Ishikawa (cell line): Measurements from ENCODE around the gene TTC9B.

Source experiments
- CEBPB ChIP-seq: IDR thresholded peaks from 2 replicates; pipeline ENCODE4 v1.6.1; 2012
- CREB1 ChIP-seq: IDR thresholded peaks from 2 replicates; pipeline ENCODE4 v1.6.1; 2012; ENCODE audit warnings: low read depth
- EGR1 ChIP-seq: IDR thresholded peaks from 2 replicates; pipeline ENCODE4 v1.6.1; 2012
- EP300 ChIP-seq: IDR thresholded peaks from 2 replicates; pipeline ENCODE4 v1.6.1; 2012; ENCODE audit warnings: borderline replicate concordance
- FOXM1 ChIP-seq: IDR thresholded peaks from 2 replicates; pipeline ENCODE4 v1.6.1; 2012; ENCODE audit warnings: low read depth, borderline replicate concordance
- MAX ChIP-seq: IDR thresholded peaks from 2 replicates; pipeline ENCODE4 v1.6.1; 2012
- NFIC ChIP-seq: IDR thresholded peaks from 2 replicates; pipeline ENCODE4 v1.6.1; 2012
- RAD21 ChIP-seq: IDR thresholded peaks from 2 replicates; pipeline ENCODE4 v1.6.1; 2012; ENCODE audit warnings: low read depth
- REST ChIP-seq: IDR thresholded peaks from 2 replicates; pipeline ENCODE4 v1.6.1; 2012; ENCODE audit warnings: low read depth, mild to moderate bottlenecking
- TAF1 ChIP-seq: IDR thresholded peaks from 2 replicates; pipeline ENCODE4 v1.6.1; 2012; ENCODE audit warnings: low read depth, mild to moderate bottlenecking
- TCF12 ChIP-seq: IDR thresholded peaks from 2 replicates; pipeline ENCODE4 v1.6.1; 2012; ENCODE audit warnings: low read depth
- TEAD4 ChIP-seq: IDR thresholded peaks from 2 replicates; pipeline ENCODE4 v1.6.1; 2012
- USF1 ChIP-seq: IDR thresholded peaks from 2 replicates; pipeline ENCODE4 v1.6.1; 2012
- YY1 ChIP-seq: IDR thresholded peaks from 2 replicates; pipeline ENCODE4 v1.6.1; 2012; ENCODE audit warnings: low read depth
- ZBTB7A ChIP-seq: IDR thresholded peaks from 2 replicates; pipeline ENCODE4 v1.6.1; 2012; ENCODE audit warnings: low read depth

The TTC9B gene

GRCh38 chr19:40228346-40228745, 10.2 kb upstream of the TTC9B start:
- TF ChIP-seq EP300, result no peak
- no peak for TF ChIP-seq CREB1
- TF ChIP-seq REST, result no peak
- TF ChIP-seq MAX, result no peak
- TF ChIP-seq FOXM1, result no peak
- TF ChIP-seq TAF1, result no peak

- TF ChIP-seq TAF1 (no peak), REST (no peak), FOXM1 (no peak), TEAD4 (no peak), TCF12 (no peak), EGR1 (no peak), MAX (no peak), USF1 (no peak), EP300 (no peak), NFIC (no peak), CREB1 (no peak), CEBPB (no peak), RAD21 (no peak), ZBTB7A (no peak), YY1 (no peak)
Observed at GRCh38 chr19:40225440-40226305, 7.5 kb upstream of the TTC9B start.

- TF ChIP-seq CEBPB (peak; percentile 54; the same call in 1 of the 2 replicates), MAX (peak; percentile 59; the same call in 1 of the 2 replicates), RAD21 (no peak)
Observed at GRCh38 chr19:40224342-40225150, 6.4 kb upstream of the TTC9B start.

- peak; percentile 67 for TF ChIP-seq MAX
- TF ChIP-seq TCF12, result peak; percentile 61; the same call in 1 of the 2 replicates
- TF ChIP-seq EGR1, result no peak
- TF ChIP-seq REST, result 0 out of 2 replicates have a peak, but pooled peaks have one; percentile 24
- no peak for TF ChIP-seq EP300
- no peak for TF ChIP-seq TEAD4
- TF ChIP-seq USF1, result 0 out of 2 replicates have a peak, but pooled peaks have one; percentile 7
- TF ChIP-seq ZBTB7A, result 0 out of 2 replicates have a peak, but pooled peaks have one; percentile 53
- TF ChIP-seq CREB1, result no peak
- peak; percentile 14; the same call in 1 of the 2 replicates for TF ChIP-seq TAF1
- TF ChIP-seq NFIC, result no peak
Observed at GRCh38 chr19:40223135-40223822, 5.1 kb upstream of the TTC9B start.
